ENCODE data around the gene PMEPA1. TPM values are rescaled to one million over a fixed set of nuclear protein-coding genes. Genes with fewer than 3 reads are reported as not detected.

PMEPA1 gene
- total RNA-seq, 2 donors from 2014 or later = 96.5 to 245 TPM

GRCh38 chr20:57666106-57666833, 43.5 kb downstream of the PMEPA1 start:
- peak overlapping the region in 1 of 2 donors; percentile 60 for H3K27ac ChIP-seq
- no peaks in the 10 kb centered on the region for H3K9me3 ChIP-seq
- H3K4me1 ChIP-seq (replicated peaks) = peaks cover 33% of the 10 kb centered on the region
- DNase-seq (ENCODE audit: low spot score) = no peak
- H3K4me3 ChIP-seq = no peak overlapping the region
- H3K36me3 ChIP-seq = peaks cover 0 to 4% of the 10 kb centered on the region in 2 donors
- TF ChIP-seq CTCF (IDR thresholded peaks at IDR 0.05) (no peak), POLR2AphosphoS5 (IDR thresholded peaks at IDR 0.05) (no peak), POLR2A (IDR thresholded peaks at IDR 0.05) (no peak)
- intact Hi-C loops (cut with DNase I) = no loop called here
- WGBS = 83% methylated on average over 21 of the region's 21 CpGs
- H3K27me3 ChIP-seq (replicated peaks; ENCODE audit: insufficient read depth) = no peaks in the 10 kb centered on the region

GRCh38 chr20:57665589-57665971, 44.2 kb downstream of the PMEPA1 start:
- Histone ChIP-seq H3K4me3 (no peak overlapping the region), H3K27ac (no peak overlapping the region), H3K9me3 (no peaks in the 10 kb centered on the region), H3K27me3 (replicated peaks; ENCODE audit: insufficient read depth) (no peaks in the 10 kb centered on the region), H3K4me1 (replicated peaks) (peaks cover 36% of the 10 kb centered on the region), H3K36me3 (peaks cover 0 to 4% of the 10 kb centered on the region in 2 donors)
- no peak for DNase-seq (ENCODE audit: low spot score)
- no peak for TF ChIP-seq POLR2AphosphoS5 (IDR thresholded peaks at IDR 0.05)
- TF ChIP-seq CTCF (IDR thresholded peaks at IDR 0.05) = no peak
- no peak for TF ChIP-seq POLR2A (IDR thresholded peaks at IDR 0.05)
- intact Hi-C loops (cut with DNase I) = no loop called here
- WGBS = 86% methylated on average over 8 of the region's 8 CpGs

GRCh38 chr20:57664924-57665588, 44.8 kb downstream of the PMEPA1 start:
- no peak overlapping the region for H3K4me3 ChIP-seq
- intact Hi-C loops (cut with DNase I) = no loop called here
- no peaks in the 10 kb centered on the region for H3K27me3 ChIP-seq (replicated peaks; ENCODE audit: insufficient read depth)
- no peak for DNase-seq (ENCODE audit: low spot score)
- H3K4me1 ChIP-seq (replicated peaks) = peaks cover 31% of the 10 kb centered on the region
- no peaks in the 10 kb centered on the region for H3K9me3 ChIP-seq
- peaks cover 0 to 4% of the 10 kb centered on the region in 2 donors for H3K36me3 ChIP-seq
- TF ChIP-seq POLR2AphosphoS5 (IDR thresholded peaks at IDR 0.05) = no peak
- no peak for TF ChIP-seq CTCF (IDR thresholded peaks at IDR 0.05)
- 89% methylated on average over 14 of the region's 14 CpGs for WGBS
- H3K27ac ChIP-seq = peak overlapping the region in 1 of 2 donors; percentile 73

- DNase-seq (ENCODE audit: low spot score) = no peak
- no peak overlapping the region for H3K4me3 ChIP-seq
- no peak for TF ChIP-seq POLR2AphosphoS5 (IDR thresholded peaks at IDR 0.05)
- TF ChIP-seq POLR2A (IDR thresholded peaks at IDR 0.05) = no peak
- no peak for TF ChIP-seq CTCF (IDR thresholded peaks at IDR 0.05)
- 74% methylated on average over 20 of the region's 20 CpGs for WGBS
- H3K9me3 ChIP-seq = no peaks in the 10 kb centered on the region
- peak overlapping the region in 1 of 2 donors; percentile 73 for H3K27ac ChIP-seq
- intact Hi-C loops (cut with DNase I) = no loop called here
- peaks cover 0 to 4% of the 10 kb centered on the region in 2 donors for H3K36me3 ChIP-seq
- peaks cover 37% of the 10 kb centered on the region for H3K4me1 ChIP-seq (replicated peaks)
- H3K27me3 ChIP-seq (replicated peaks; ENCODE audit: insufficient read depth) = no peaks in the 10 kb centered on the region
These were observed 45.3 kb downstream of the PMEPA1 start for GRCh38 chr20:57664476-57664875.
